Neuronal stem cell (in vitro differentiated cells): ENCODE measurements around the gene OSBPL2.

Experiments
- DNase-seq: peaks from one replicate; pipeline ENCODE4 v3.0.0-alpha.2; 2013; ENCODE audit warnings: low spot score
- H2AFZ ChIP-seq: one replicate; pipeline ENCODE4 v1.6.1; 2013; ENCODE audit warnings: mild to moderate bottlenecking, low read length, inconsistent platforms
- H2AK5ac ChIP-seq: 2 replicates; pipeline ENCODE4 v1.6.1; 2013; ENCODE audit warnings: low read depth, mild to moderate bottlenecking, inconsistent platforms, low read length, moderate library complexity, mixed read lengths
- H2BK120ac ChIP-seq: 2 replicates; pipeline ENCODE4 v1.6.1; 2013; ENCODE audit warnings: low read depth, mild to moderate bottlenecking, inconsistent platforms, low read length, moderate library complexity, mixed read lengths
- H2BK12ac ChIP-seq: one replicate; pipeline ENCODE4 v1.6.1; 2013; ENCODE audit warnings: low read length, inconsistent platforms
- H2BK15ac ChIP-seq: 2 replicates; pipeline ENCODE4 v1.6.1; 2013; ENCODE audit warnings: mild to moderate bottlenecking, low read length, inconsistent platforms, mixed read lengths
- H2BK5ac ChIP-seq: one replicate; pipeline ENCODE4 v1.6.1; 2013; ENCODE audit warnings: inconsistent platforms, mild to moderate bottlenecking, low read length, moderate library complexity
- H3K14ac ChIP-seq: one replicate; pipeline ENCODE4 v1.6.1; 2013; ENCODE audit warnings: low read length, inconsistent platforms
- H3K18ac ChIP-seq: 2 replicates; pipeline ENCODE4 v1.6.1; 2013; ENCODE audit warnings: low read length, inconsistent platforms
- H3K23ac ChIP-seq: 2 replicates; pipeline ENCODE4 v1.6.1; 2013; ENCODE audit warnings: low read depth, mild to moderate bottlenecking, mixed read lengths, low read length, inconsistent platforms; ENCODE audit not compliant: poor library complexity
- H3K27ac ChIP-seq: replicated peaks from 3 replicates; pipeline ENCODE4 v1.5.1; 2013; ENCODE audit warnings: low read length, inconsistent platforms
- H3K27me3 ChIP-seq, 3 experiments: 2 replicates each; pipeline ENCODE4 v1.6.1; 2013; ENCODE audit warnings: low read length in 3 of 3, mild to moderate bottlenecking in 2 of 3, inconsistent platforms in 1 of 3, low read depth in 1 of 3, mixed read lengths in 1 of 3, moderate library complexity in 1 of 3; ENCODE audit not compliant: control insufficient read depth in 3 of 3, insufficient read depth in 3 of 3
- H3K36me3 ChIP-seq, 2 donors: replicated peaks in 1 of 2; 2 replicates each; pipeline ENCODE4 v1.6.1; 2013; ENCODE audit warnings: low read length in 2 of 2; ENCODE audit not compliant: control insufficient read depth in 2 of 2, insufficient read depth in 2 of 2
- H3K4ac ChIP-seq: 2 replicates; pipeline ENCODE4 v1.6.1; 2013; ENCODE audit warnings: inconsistent platforms, mild to moderate bottlenecking, low read length, moderate library complexity
- H3K4me1 ChIP-seq, 2 donors: 1 replicate in 1 of 2; 2 replicates in 1 of 2; pipeline ENCODE4 v1.6.1; 2013; ENCODE audit warnings: low read length in 2 of 2, low read depth in 1 of 2; ENCODE audit not compliant: control insufficient read depth in 2 of 2, insufficient read depth in 1 of 2
- H3K4me2 ChIP-seq: one replicate; pipeline ENCODE4 v1.6.1; 2013; ENCODE audit warnings: mild to moderate bottlenecking, low read length, inconsistent platforms; ENCODE audit not compliant: insufficient read depth, poor library complexity, severe bottlenecking
- H3K4me3 ChIP-seq, 2 donors: 2 replicates each; pipeline ENCODE4 v1.5.1; 2013; ENCODE audit warnings: low read length in 2 of 2, mild to moderate bottlenecking in 2 of 2, inconsistent platforms in 1 of 2, moderate library complexity in 1 of 2
- H3K79me1 ChIP-seq: one replicate; pipeline ENCODE4 v1.6.1; 2013; ENCODE audit warnings: low read depth, mild to moderate bottlenecking, inconsistent platforms, low read length, moderate library complexity
- H3K9ac ChIP-seq: one replicate; pipeline ENCODE4 v1.6.1; 2013; ENCODE audit warnings: mild to moderate bottlenecking, low read depth, low read length, inconsistent platforms; ENCODE audit not compliant: poor library complexity
- H3K9me3 ChIP-seq, 2 donors: replicated peaks in 1 of 2; 2 replicates each; pipeline versions ENCODE3 to v1.6.1; 2013; ENCODE audit warnings: low read length in 2 of 2, mild to moderate bottlenecking in 2 of 2, inconsistent platforms in 1 of 2, low read depth in 1 of 2, mixed read lengths in 1 of 2, moderate library complexity in 1 of 2; ENCODE audit not compliant: control insufficient read depth in 2 of 2, insufficient read depth in 1 of 2
- H4K8ac ChIP-seq: one replicate; pipeline ENCODE4 v1.6.1; 2013; ENCODE audit warnings: low read depth, mild to moderate bottlenecking, inconsistent platforms, low read length, moderate library complexity
- H4K91ac ChIP-seq: one replicate; pipeline ENCODE4 v1.6.1; 2013; ENCODE audit warnings: low read length, low read depth, mild to moderate bottlenecking, inconsistent platforms; ENCODE audit not compliant: poor library complexity
- WGBS, 2 donors: extraction: QIAGEN DNeasy Blood & Tissue Kit; methylation state at CpG; one replicate each; pipeline ENCODE4 v1.1.7; 2013; ENCODE audit warnings: missing lambda C conversion rate in 2 of 2, mixed read lengths in 1 of 2; ENCODE audit not compliant: insufficient read length in 2 of 2, insufficient replicate concordance in 1 of 2; ENCODE audit errors: extremely low coverage in 2 of 2; 5-methylcytosine and 5-hydroxymethylcytosine counted together

OSBPL2 gene

GRCh38 chr20:62243106-62243505 is 4.8 kb downstream of the OSBPL2 start:
- no peak overlapping the region for H2BK15ac ChIP-seq
- no peak for DNase-seq
- no CpG with 5 or more reads among the region's 22 CpGs for WGBS, 2 donors
- no peak overlapping the region for H3K14ac ChIP-seq
- no peak overlapping the region for H3K4ac ChIP-seq
- no peak overlapping the region for H3K4me3 ChIP-seq
- no peak overlapping the region for H2BK5ac ChIP-seq
- no peak overlapping the region for H2BK120ac ChIP-seq
- H2BK12ac ChIP-seq: no peak overlapping the region
- H3K4me2 ChIP-seq: no peak overlapping the region
- H3K79me1 ChIP-seq: peaks cover 36% of the 10 kb centered on the region
- peaks cover 4 to 5% of the 10 kb centered on the region in 2 donors for H3K4me1 ChIP-seq
- H4K8ac ChIP-seq: no peak overlapping the region
- H3K23ac ChIP-seq: no peak overlapping the region
- H4K91ac ChIP-seq: no peak overlapping the region
- H2AK5ac ChIP-seq: no peak overlapping the region
- no peak overlapping the region for H3K18ac ChIP-seq
- no peak overlapping the region for H2AFZ ChIP-seq
- no peak overlapping the region for H3K27ac ChIP-seq
- peak overlapping the region; percentile 56 for H3K9ac ChIP-seq
- no peaks in the 10 kb centered on the region for H3K9me3 ChIP-seq
- no peaks in the 10 kb centered on the region for H3K27me3 ChIP-seq
- H3K36me3 ChIP-seq: peaks cover 6 to 40% of the 10 kb centered on the region in 2 donors

DNA sequence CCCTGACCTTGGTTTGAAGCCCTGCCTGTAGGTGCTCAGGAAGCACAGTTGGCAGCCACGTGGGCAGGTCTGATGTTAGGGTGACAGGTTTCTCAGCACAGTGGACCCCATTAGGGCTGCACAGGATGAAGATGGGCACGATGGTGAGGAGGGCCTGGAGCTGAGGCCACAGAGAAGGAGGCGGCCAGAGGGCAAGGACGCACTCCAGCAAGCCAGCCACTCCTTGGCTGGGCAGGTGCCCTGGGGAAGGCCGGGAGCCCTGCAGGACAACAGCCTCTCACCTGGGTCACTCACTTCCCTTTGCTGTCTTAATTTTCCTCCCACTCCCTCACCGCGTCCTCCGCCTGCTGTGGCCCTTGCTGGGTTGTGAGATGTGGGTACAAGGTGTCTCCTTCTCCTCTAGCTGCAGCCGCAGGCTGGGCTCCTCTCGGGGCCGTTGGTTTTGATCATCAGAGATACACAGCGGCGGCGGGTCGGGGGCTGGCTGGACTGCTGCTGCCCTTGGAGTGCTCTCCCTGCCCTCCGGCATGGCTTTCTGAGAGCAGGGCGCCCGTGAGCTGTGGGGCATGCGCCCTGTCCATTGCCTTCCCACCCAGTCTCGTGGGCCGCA is 5.7 kb downstream of the OSBPL2 start:
- Histone ChIP-seq H3K36me3 (peaks cover 6 to 40% of the 10 kb centered on the region in 2 donors), H3K27me3 (no peaks in the 10 kb centered on the region), H2AFZ (no peak overlapping the region), H3K23ac (no peak overlapping the region), H2BK5ac (no peak overlapping the region), H2BK120ac (no peak overlapping the region), H3K18ac (no peak overlapping the region), H2AK5ac (no peak overlapping the region), H2BK12ac (no peak overlapping the region), H3K9ac (no peak overlapping the region), H2BK15ac (no peak overlapping the region), H3K4me1 (peaks cover 4 to 5% of the 10 kb centered on the region in 2 donors), H3K4me3 (no peak overlapping the region), H4K8ac (no peak overlapping the region), H3K4me2 (no peak overlapping the region), H3K4ac (no peak overlapping the region), H3K27ac (no peak overlapping the region), H4K91ac (no peak overlapping the region), H3K9me3 (no peaks in the 10 kb centered on the region), H3K14ac (no peak overlapping the region), H3K79me1 (peaks cover 36% of the 10 kb centered on the region)
- no peak for DNase-seq
- WGBS, 2 donors: no CpG with 5 or more reads among the region's 21 CpGs

DNA sequence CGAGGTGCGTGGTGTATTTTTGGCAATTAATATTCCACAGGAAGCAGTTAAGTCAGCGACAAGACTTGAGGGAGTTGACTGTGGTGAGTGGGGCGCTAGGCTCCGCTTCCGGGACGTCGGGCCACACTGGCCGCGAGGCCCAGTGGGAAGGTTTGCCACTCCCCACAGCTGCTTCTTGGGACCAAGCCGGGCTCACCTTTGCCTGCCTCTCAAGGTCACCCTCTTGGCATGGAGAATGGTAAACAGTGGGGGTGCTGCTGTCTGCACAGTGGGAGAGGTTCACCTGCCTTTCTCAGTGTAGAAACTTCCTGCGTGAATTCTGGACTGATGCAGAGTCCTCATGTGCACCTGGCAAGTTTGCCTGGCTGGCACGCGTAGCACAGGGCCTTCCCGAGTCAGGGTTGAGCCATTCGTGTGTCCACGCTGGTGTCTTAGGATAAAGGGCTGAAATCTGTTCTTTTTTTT is 6.4 kb downstream of the OSBPL2 start:
- no peak for DNase-seq
- Histone ChIP-seq H4K91ac (no peak overlapping the region), H3K36me3 (peaks cover 6 to 40% of the 10 kb centered on the region in 2 donors), H3K18ac (no peak overlapping the region), H4K8ac (no peak overlapping the region), H2AFZ (no peak overlapping the region), H3K79me1 (peaks cover 32% of the 10 kb centered on the region), H2BK15ac (no peak overlapping the region), H3K4me1 (no peaks in the 10 kb centered on the region), H2BK12ac (no peak overlapping the region), H3K4me2 (no peak overlapping the region), H3K14ac (no peak overlapping the region), H3K4me3 (no peak overlapping the region), H3K27ac (no peak overlapping the region), H3K9ac (no peak overlapping the region), H3K4ac (no peak overlapping the region), H2BK120ac (no peak overlapping the region), H2BK5ac (no peak overlapping the region), H3K9me3 (no peaks in the 10 kb centered on the region), H3K23ac (no peak overlapping the region), H2AK5ac (no peak overlapping the region), H3K27me3 (no peaks in the 10 kb centered on the region)
- no CpG with 5 or more reads among the region's 17 CpGs for WGBS, 2 donors

DNA sequence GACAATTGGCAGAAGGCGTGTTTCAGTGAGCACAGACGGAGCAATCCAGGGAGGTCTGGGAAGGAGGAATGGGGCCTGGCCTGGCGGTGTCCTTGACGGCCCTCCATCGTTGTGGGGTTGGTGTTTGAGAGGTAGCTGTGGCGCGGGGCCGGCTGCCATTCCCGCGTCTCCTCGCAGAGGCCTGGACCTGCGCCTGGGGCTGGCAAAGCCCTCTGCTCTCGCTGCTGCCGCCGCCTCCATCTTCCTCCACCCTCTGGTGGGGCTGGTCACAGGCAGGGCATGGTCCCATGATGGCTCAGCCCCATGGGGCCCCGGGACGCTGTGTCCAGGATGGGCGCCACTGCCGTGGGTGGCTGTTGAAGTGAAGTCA is 7.6 kb downstream of the OSBPL2 start:
- Histone ChIP-seq H3K4ac (no peak overlapping the region), H3K27me3 (no peaks in the 10 kb centered on the region)

More for the DNA sequence above, 7.6 kb downstream of the OSBPL2 start:
- Histone ChIP-seq H3K4me1 (no peaks in the 10 kb centered on the region), H3K14ac (no peak overlapping the region), H4K91ac (no peak overlapping the region), H3K4me2 (no peak overlapping the region), H2BK15ac (no peak overlapping the region), H3K36me3 (peaks cover 6 to 30% of the 10 kb centered on the region in 2 donors), H2AK5ac (no peak overlapping the region), H3K9me3 (no peaks in the 10 kb centered on the region), H3K9ac (no peak overlapping the region), H2BK5ac (no peak overlapping the region), H3K27ac (no peak overlapping the region), H2BK12ac (no peak overlapping the region), H3K4me3 (no peak overlapping the region), H4K8ac (no peak overlapping the region), H3K79me1 (peaks cover 31% of the 10 kb centered on the region), H2AFZ (no peak overlapping the region), H3K23ac (peak overlapping the region; percentile 11), H3K18ac (no peak overlapping the region), H2BK120ac (no peak overlapping the region)
- WGBS, 2 donors: no CpG with 5 or more reads among the region's 19 CpGs
- no peak for DNase-seq
